SK-N-SH (cell line): ENCODE results near the gene NOL8. TPM values are rescaled to one million over a fixed set of nuclear protein-coding genes. Genes with fewer than 3 reads are reported as not detected.

Experiments used
- CTCF ChIA-PET: fragments of 300-600, 350-600 bp; formaldehyde crosslinking; extraction: SDS; loops from one replicate; lab custom pipeline; 2021; lab: Yijun Ruan, JAX
- POLR2A ChIA-PET: fragments of 350-600 bp; sonication (Branson Sonifier 250); formaldehyde crosslinking; extraction: SDS; loops from one replicate; lab custom pipeline; 2020; ENCODE audit warnings: antibody characterized with exemption, inconsistent platforms; lab: Yijun Ruan, JAX
- DNase-seq: peaks from one replicate; pipeline ENCODE4 v3.0.0; 2012
- H2AFZ ChIP-seq: fragments of 200-600 bp; sonication (generic); 2 replicates; pipeline ENCODE4 v1.8.1; 2016; ENCODE audit warnings: antibody characterized with exemption, mild to moderate bottlenecking, low read depth
- H3F3A ChIP-seq: fragments of 200-600 bp; sonication (generic); replicated peaks from 2 replicates; pipeline ENCODE3; 2016; ENCODE audit warnings: antibody characterized with exemption, mild to moderate bottlenecking; ENCODE audit not compliant: insufficient read depth
- H3K27ac ChIP-seq, 2 experiments: fragments of 200-500 bp in 1 of 2; fragments of 200-600 bp in 1 of 2; sonication (Bioruptor generic) in 1 of 2; sonication (generic), shearing (Covaris generic) in 1 of 2; 2 replicates each; pipeline versions ENCODE4 v1.5.1 to v1.6.1; 2014 to 2016; ENCODE audit warnings: low read depth in 2 of 2, inconsistent platforms in 1 of 2, low read length in 1 of 2, mild to moderate bottlenecking in 1 of 2, mixed read lengths in 1 of 2
- H3K27me3 ChIP-seq: fragments of 200-600 bp; sonication (generic), shearing (Covaris generic); 2 replicates; pipeline ENCODE4 v1.6.1; 2016; ENCODE audit warnings: mixed run types; ENCODE audit not compliant: insufficient read depth
- H3K36me3 ChIP-seq, 2 experiments: fragments of 200-500 bp in 1 of 2; fragments of 200-600 bp in 1 of 2; sonication (Bioruptor generic) in 1 of 2; sonication (generic) in 1 of 2; replicated peaks in 1 of 2; 2 replicates each; pipeline versions ENCODE3 to v1.5.1; 2014 to 2016; ENCODE audit warnings: low read length in 1 of 2, mild to moderate bottlenecking in 1 of 2; ENCODE audit not compliant: insufficient read depth in 2 of 2, control insufficient read depth in 1 of 2
- H3K4me1 ChIP-seq, 2 experiments: fragments of 200-500 bp in 1 of 2; fragments of 200-600 bp in 1 of 2; sonication (Bioruptor generic) in 1 of 2; sonication (generic), shearing (Covaris generic) in 1 of 2; 2 replicates each; pipeline versions ENCODE4 v1.5.1 to v1.6.1; 2014 to 2016; ENCODE audit warnings: low read depth in 1 of 2, low read length in 1 of 2, mixed run types in 1 of 2; ENCODE audit not compliant: insufficient read depth in 2 of 2, control insufficient read depth in 1 of 2
- H3K4me2 ChIP-seq: fragments of 200-600 bp; sonication (generic), shearing (Covaris generic); 2 replicates; pipeline ENCODE4 v1.6.1; 2017; ENCODE audit warnings: mixed run types
- H3K4me3 ChIP-seq, 2 experiments: fragments of 200-500 bp in 1 of 2; fragments of 200-600 bp in 1 of 2; sonication (Bioruptor generic) in 1 of 2; sonication (generic), shearing (Covaris generic) in 1 of 2; 2 replicates each; pipeline versions ENCODE4 v1.5.1 to v1.8.1; 2014 to 2016; ENCODE audit warnings: low read depth in 2 of 2, inconsistent platforms in 1 of 2, low read length in 1 of 2, mild to moderate bottlenecking in 1 of 2, mixed read lengths in 1 of 2, moderate library complexity in 1 of 2
- H3K79me2 ChIP-seq: fragments of 200-600 bp; sonication (generic); 2 replicates; pipeline ENCODE4 v1.8.1; 2017; ENCODE audit warnings: mild to moderate bottlenecking; ENCODE audit not compliant: insufficient read depth
- H3K9ac ChIP-seq: fragments of 200-600 bp; sonication (generic); 2 replicates; pipeline ENCODE4 v1.6.1; 2017; ENCODE audit warnings: mixed run types
- H3K9me2 ChIP-seq: fragments of 200-600 bp; sonication (generic); 2 replicates; pipeline ENCODE4 v1.6.1; 2017; ENCODE audit warnings: mixed run types
- H3K9me3 ChIP-seq: fragments of 200-600 bp; sonication (generic); 2 replicates; pipeline ENCODE4 v1.6.1; 2017; ENCODE audit warnings: mixed run types, mild to moderate bottlenecking, moderate library complexity
- H4K20me1 ChIP-seq: fragments of 200-600 bp; sonication (generic); 2 replicates; pipeline ENCODE4 v1.6.1; 2017; ENCODE audit warnings: mild to moderate bottlenecking, mixed run types; ENCODE audit not compliant: insufficient read depth
- CHD2 ChIP-seq: fragments of 150-350 bp; IDR thresholded peaks from 2 replicates; pipeline ENCODE4 v1.6.1; 2018; ENCODE audit warnings: low read length; ENCODE audit not compliant: partially characterized antibody
- ELF1 ChIP-seq: IDR thresholded peaks from 2 replicates; pipeline ENCODE4 v1.4.0; 2012
- EP300 ChIP-seq, 2 experiments: IDR thresholded peaks; 2 replicates each; pipeline versions ENCODE4 v1.4.0 to v1.6.1; 2012; ENCODE audit warnings: borderline replicate concordance in 1 of 2, low read depth in 1 of 2, low read length in 1 of 2
- FOSL2 ChIP-seq: IDR thresholded peaks from 2 replicates; pipeline ENCODE4 v1.4.0; 2012; ENCODE audit warnings: low read depth, mild to moderate bottlenecking, moderate library complexity, borderline replicate concordance
- GABPA ChIP-seq: IDR thresholded peaks from 2 replicates; pipeline ENCODE4 v1.4.0; 2012; ENCODE audit warnings: low read depth, mild to moderate bottlenecking
- GATA2 ChIP-seq: sonication (generic); formaldehyde crosslinking; IDR thresholded peaks from 2 replicates; pipeline ENCODE4 v1.5.0; 2020; ENCODE audit warnings: mild to moderate bottlenecking, missing genetic modification reagents
- MAX ChIP-seq: IDR thresholded peaks from 2 replicates; pipeline ENCODE4 v1.4.0; 2012; ENCODE audit warnings: low read depth
- MXI1 ChIP-seq: IDR thresholded peaks from 2 replicates; pipeline ENCODE4 v1.6.1; 2012; ENCODE audit warnings: mild to moderate bottlenecking, low read depth, low read length, improper control_type of control experiment
- NFIC ChIP-seq: IDR thresholded peaks from 2 replicates; pipeline ENCODE4 v1.4.0; 2012; ENCODE audit warnings: borderline replicate concordance
- PBX3 ChIP-seq: IDR thresholded peaks from 2 replicates; pipeline ENCODE4; 2012
- RCOR1 ChIP-seq: fragments of 150-350 bp; IDR thresholded peaks from 2 replicates; pipeline ENCODE4 v1.6.1; 2017; ENCODE audit warnings: antibody characterized with exemption, low read length
- RFX5 ChIP-seq: IDR thresholded peaks from 2 replicates; pipeline ENCODE4 v1.6.1; 2012; ENCODE audit warnings: mild to moderate bottlenecking, improper control_type of control experiment, low read length
- RXRA ChIP-seq: IDR thresholded peaks from 2 replicates; pipeline ENCODE4 v1.4.0; 2012; ENCODE audit warnings: low read depth, mild to moderate bottlenecking, borderline replicate concordance
- SIN3A ChIP-seq: IDR thresholded peaks from 2 replicates; pipeline ENCODE4 v1.6.1; 2012; ENCODE audit warnings: low read depth, mild to moderate bottlenecking, low read length, moderate library complexity, borderline replicate concordance
- SMC3 ChIP-seq: IDR thresholded peaks from 2 replicates; pipeline ENCODE4 v1.6.1; 2012; ENCODE audit warnings: low read depth, low read length, improper control_type of control experiment
- TAF1 ChIP-seq: IDR thresholded peaks from 2 replicates; pipeline ENCODE4 v1.6.1; 2012; ENCODE audit warnings: low read depth, mild to moderate bottlenecking, low read length, moderate library complexity, borderline replicate concordance
- TEAD4 ChIP-seq: IDR thresholded peaks from 2 replicates; pipeline ENCODE4 v1.4.0; 2012; ENCODE audit warnings: mild to moderate bottlenecking, borderline replicate concordance; ENCODE audit not compliant: insufficient read depth
- USF1 ChIP-seq: IDR thresholded peaks from 2 replicates; pipeline ENCODE4 v1.4.0; 2012; ENCODE audit warnings: low read depth, borderline replicate concordance
- YY1 ChIP-seq: IDR thresholded peaks from 2 replicates; pipeline ENCODE4 v1.4.0; 2012; ENCODE audit warnings: low read depth, mild to moderate bottlenecking
- WGBS: methylation state at CpG from one replicate; pipeline ENCODE4 v1.1.6; 2017; ENCODE audit warnings: low lambda C conversion rate; 5-methylcytosine and 5-hydroxymethylcytosine counted together
- polyA plus RNA-seq, 3 experiments: library from polyadenylated mRNA; depleted of rRNA; stranded (reverse); fragments of >200 nt; gene quantifications; 2 replicates each; pipeline ENCODE4 v1.2.3, GENCODE V29; 2012

NOL8 gene
- polyA plus RNA-seq, 1 of the 3 experiments (the other 2 are of a cell fraction) = 9.6 TPM

- H3K79me2 ChIP-seq = no peaks in the 10 kb centered on the region
- TF ChIP-seq MXI1 = no peak
- no peak for TF ChIP-seq FOSL2
- no peak for TF ChIP-seq TEAD4
- no peak for TF ChIP-seq SMC3
- TF ChIP-seq PBX3 = no peak
- TF ChIP-seq YY1 = no peak
- TF ChIP-seq NFIC = no peak
- TF ChIP-seq EP300 (IDR thresholded peaks at IDR 0.05; ENCODE audit: borderline replicate concordance in 1 of 2, low read depth in 1 of 2, low read length in 1 of 2) = no peak
- TF ChIP-seq ELF1 = no peak
- no peak for TF ChIP-seq SIN3A
- TF ChIP-seq GABPA = no peak
- no peak for TF ChIP-seq RFX5
- TF ChIP-seq CHD2 = no peak
- TF ChIP-seq USF1 = no peak
- TF ChIP-seq RCOR1 = no peak
- no peak for TF ChIP-seq TAF1
- H3K9ac ChIP-seq = no peak overlapping the region
- peaks cover 0 to 4% of the 10 kb centered on the region in 2 experiments for H3K36me3 ChIP-seq
- no peaks in the 10 kb centered on the region for H3K27me3 ChIP-seq
- no peaks in the 10 kb centered on the region for H3K4me1 ChIP-seq
- H2AFZ ChIP-seq = no peak overlapping the region
- CTCF ChIA-PET = interaction anchor here (0.6 to 1.3 kb wide), 2 partner anchors 10 to 65 kb away, joined by 3 to 5 read pairs; no protein-coding TSS in a partner anchor
- no peak overlapping the region for H3K4me2 ChIP-seq
- H3K4me3 ChIP-seq = no peak overlapping the region
- DNase-seq = no peak
- POLR2A ChIA-PET = no interaction called here
- no peak overlapping the region for H3K27ac ChIP-seq
- no peaks in the 10 kb centered on the region for H4K20me1 ChIP-seq
- no peaks in the 10 kb centered on the region for H3F3A ChIP-seq
- peaks cover 8% of the 10 kb centered on the region; the same call in 1 of the 2 replicates for H3K9me3 ChIP-seq
- WGBS = 81% methylated on average over 2 of the region's 2 CpGs
- 0 out of 2 replicates have a peak, but pooled peaks cover 3% of the 10 kb centered on the region for H3K9me2 ChIP-seq
These were observed 43.9 kb upstream of the NOL8 start for GRCh38 chr9:92369075-92369474.

GRCh38 chr9:92360083-92360482 lies 34.9 kb upstream of the NOL8 start:
- Histone ChIP-seq H3K4me3 (no peak overlapping the region), H3F3A (peaks cover 2% of the 10 kb centered on the region), H3K27ac (peak overlapping the region in 1 of 2 experiments; percentile 97; a peak in 2 of 4 replicates), H3K36me3 (peaks cover 0 to 9% of the 10 kb centered on the region in 2 experiments), H3K4me1 (peaks cover 0 to 8% of the 10 kb centered on the region in 2 experiments; a peak in 2 of 4 replicates), H3K9ac (no peak overlapping the region), H2AFZ (no peak overlapping the region), H3K4me2 (no peak overlapping the region), H3K9me2 (no peaks in the 10 kb centered on the region; the same call in 1 of the 2 replicates), H3K9me3 (peaks cover 8% of the 10 kb centered on the region; the same call in 1 of the 2 replicates), H4K20me1 (no peaks in the 10 kb centered on the region), H3K27me3 (no peaks in the 10 kb centered on the region), H3K79me2 (no peaks in the 10 kb centered on the region)
- DNase-seq = no peak
- ChIA-PET POLR2A (interaction anchor here (1.2 kb wide), 1 partner anchor 8 kb away, joined by 3 read pairs; no protein-coding TSS in a partner anchor), CTCF (no interaction called here)
- 78% methylated on average over 3 of the region's 3 CpGs for WGBS
- TF ChIP-seq GATA2 (CRISPR knock-in tag) (no peak), CHD2 (no peak), MAX (no peak), RXRA (no peak)
